Activated naive CD8-positive, alpha-beta T cell treated with anti-CD3 and anti-CD28 coated beads, Interleukin-2, amount 10 ng/mL, durations not matched to agents 7 days and 5 days (primary cell): Measurements from ENCODE around the gene PET117. TPM values are rescaled to one million over a fixed set of nuclear protein-coding genes. Genes with fewer than 3 reads are reported as not detected.
"Not testable (repeated sequence)": the region's sequence is repeated elsewhere in the genome, so short reads cannot be mapped to it uniquely, and the experiment has no call there.

Source experiments
- ATAC-seq: fragments of 150-1000 bp; cut with Tn5 transposase; one replicate; pipeline ENCODE4 v1.10.0; 2021; ENCODE audit warnings: low read depth, moderate library complexity
- POLR2A ChIA-PET: fragments of 350-600 bp; sonication (Branson Sonifier 250); formaldehyde crosslinking; loops from one replicate; lab custom pipeline; 2021; ENCODE audit warnings: antibody characterized with exemption; lab: Charles Lee
- DNase-seq: peaks from one replicate; pipeline ENCODE4 v3.0.0; 2021
- H3K27ac Mint-ChIP-seq: one replicate; pipeline ENCODE4 v1.8.0; 2022; ENCODE audit warnings: mild to moderate bottlenecking, mixed read lengths
- H3K27me3 Mint-ChIP-seq: one replicate; pipeline ENCODE4 v1.8.0; 2022; ENCODE audit warnings: mild to moderate bottlenecking, moderate library complexity, mixed read lengths
- H3K36me3 Mint-ChIP-seq: one replicate; pipeline ENCODE4 v1.8.0; 2021; ENCODE audit warnings: mild to moderate bottlenecking, mixed read lengths
- H3K4me1 Mint-ChIP-seq: one replicate; pipeline ENCODE4 v1.8.0; 2021; ENCODE audit warnings: mixed read lengths
- H3K4me3 Mint-ChIP-seq: one replicate; pipeline ENCODE4 v1.8.0; 2022; ENCODE audit warnings: mild to moderate bottlenecking, moderate library complexity, mixed read lengths
- H3K9me3 Mint-ChIP-seq: one replicate; pipeline ENCODE4 v1.8.0; 2021; ENCODE audit warnings: mixed read lengths
- total RNA-seq, 2 experiments: library from RNA; stranded (reverse); gene quantifications; one replicate each; pipeline ENCODE4 v1.2.3, GENCODE V29; 2021

The PET117 gene
- total RNA-seq, 2 experiments from 2014 or later = 13.1 to 15.7 TPM

- peaks cover 55% of the 10 kb centered on the region for H3K36me3 Mint-ChIP-seq
Measured at GRCh38 chr20:18172379-18172778, 34.7 kb downstream of the PET117 start.

DNA sequence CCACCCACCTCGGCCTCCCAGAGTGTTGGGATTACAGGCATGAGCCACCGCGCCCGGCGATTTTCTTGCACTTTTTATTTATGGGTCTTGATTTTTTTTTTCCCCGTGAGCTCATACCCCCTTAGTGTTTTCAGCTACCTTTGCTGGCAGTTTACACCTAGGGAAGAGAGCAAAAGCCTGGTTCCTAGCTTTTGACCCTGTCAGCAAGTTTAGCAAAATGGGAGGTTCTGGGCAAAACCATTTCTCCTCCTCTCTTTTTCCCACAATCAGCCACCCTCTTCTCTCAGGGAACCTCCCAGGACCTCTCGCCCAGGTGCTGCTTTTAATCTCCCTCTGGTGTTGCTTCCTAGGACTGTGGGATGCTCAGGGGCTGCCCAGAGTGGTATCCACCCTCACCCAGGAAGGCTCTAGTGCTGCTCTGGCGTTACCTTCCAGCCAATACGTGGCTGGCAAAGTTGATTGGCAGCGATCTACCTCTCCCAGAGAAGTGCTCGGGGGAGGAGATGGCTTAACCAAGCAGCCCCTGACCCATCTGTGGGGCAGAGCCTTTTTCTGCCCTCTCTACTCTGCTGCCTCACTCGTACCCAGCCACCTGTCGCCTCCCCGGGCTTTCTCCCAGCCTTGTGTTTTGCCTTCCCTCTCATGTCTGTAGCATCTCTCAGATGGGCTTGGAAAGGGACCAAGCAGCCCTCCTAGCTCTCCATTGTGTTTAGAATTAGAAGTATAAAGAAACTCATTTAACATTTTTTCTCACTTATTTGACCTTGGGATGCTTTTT, 37.4 kb downstream of the PET117 start:
- Mint-ChIP-seq H3K4me1 (no peaks in the 10 kb centered on the region), H3K27me3 (no peaks in the 10 kb centered on the region), H3K27ac (no peak overlapping the region), H3K36me3 (peaks cover 58% of the 10 kb centered on the region), H3K4me3 (no peak overlapping the region), H3K9me3 (peaks cover 8% of the 10 kb centered on the region)
- POLR2A ChIA-PET = no interaction called here
- DNase-seq (no peak), ATAC-seq (no peak)

More at GRCh38 chr20:18172379-18172778, 34.7 kb downstream of the PET117 start:
- Mint-ChIP-seq H3K9me3 (peaks cover 3% of the 10 kb centered on the region), H3K4me3 (no peak overlapping the region), H3K4me1 (peaks cover 2% of the 10 kb centered on the region), H3K27me3 (no peaks in the 10 kb centered on the region), H3K27ac (no peak overlapping the region)
- DNase-seq (no peak), ATAC-seq (no peak)
- POLR2A ChIA-PET = no interaction called here

DNA sequence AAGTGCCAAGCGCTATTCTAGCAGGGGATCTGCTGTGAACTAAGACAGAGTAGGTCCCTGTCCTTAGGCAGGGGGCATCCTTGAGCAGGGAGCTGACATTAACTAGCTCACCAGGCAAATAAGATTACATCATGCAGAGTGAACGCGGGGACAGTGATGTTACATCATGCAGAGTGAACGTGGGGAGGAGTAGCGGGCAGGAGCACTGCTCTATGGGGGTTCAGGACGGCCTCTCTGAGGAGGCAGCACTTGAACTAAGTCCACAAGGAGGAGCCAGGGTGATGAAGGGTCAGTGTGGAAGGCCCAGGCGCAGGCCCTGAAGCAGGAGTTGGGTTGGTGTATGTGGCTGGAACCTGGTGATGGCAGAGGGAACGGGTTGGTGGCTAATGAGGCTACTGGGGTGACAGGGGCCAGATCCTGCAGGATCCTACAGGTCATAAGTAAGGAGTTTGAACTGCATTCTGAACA, 38.7 kb downstream of the PET117 start:
- no peaks in the 10 kb centered on the region for H3K27me3 Mint-ChIP-seq
- DNase-seq = no peak
- ATAC-seq = no peak
- no peak overlapping the region for H3K4me3 Mint-ChIP-seq
- POLR2A ChIA-PET = no interaction called here
- peak overlapping the region; percentile 3 for H3K27ac Mint-ChIP-seq
- H3K4me1 Mint-ChIP-seq = no peaks in the 10 kb centered on the region
- peaks cover 57% of the 10 kb centered on the region for H3K36me3 Mint-ChIP-seq
- H3K9me3 Mint-ChIP-seq = peaks cover 11% of the 10 kb centered on the region

- H3K4me3 Mint-ChIP-seq, POLR2A ChIA-PET, DNase-seq, H3K4me1 Mint-ChIP-seq, H3K27ac Mint-ChIP-seq, ATAC-seq, H3K27me3 Mint-ChIP-seq: not testable (repeated sequence)
- H3K9me3 Mint-ChIP-seq = peaks cover 11% of the 10 kb centered on the region
- peaks cover 58% of the 10 kb centered on the region for H3K36me3 Mint-ChIP-seq
Measured at GRCh38 chr20:18180366-18180765, 42.7 kb downstream of the PET117 start.

DNA sequence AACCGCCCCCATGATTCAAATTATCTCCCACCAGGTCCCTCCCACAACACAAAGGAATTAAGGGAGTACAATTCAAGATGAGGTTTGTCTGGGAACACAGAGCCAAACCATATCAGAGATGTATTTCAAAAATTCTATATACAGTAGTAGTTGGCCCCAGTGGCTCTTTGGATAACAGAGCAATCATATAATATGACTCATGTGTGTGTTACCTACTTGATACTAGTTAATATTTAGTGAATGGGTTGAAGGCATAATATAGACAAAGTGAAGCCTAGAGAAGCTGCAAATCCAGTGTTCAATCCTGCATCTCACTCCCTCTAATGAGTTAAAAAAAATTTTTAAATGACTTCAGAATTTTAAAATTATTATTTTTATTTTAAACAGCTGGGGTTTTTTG, 43.2 kb downstream of the PET117 start:
- DNase-seq (no peak), ATAC-seq (no peak)
- peaks cover 11% of the 10 kb centered on the region for H3K9me3 Mint-ChIP-seq
- peaks cover 57% of the 10 kb centered on the region for H3K36me3 Mint-ChIP-seq
- H3K4me3 Mint-ChIP-seq = no peak overlapping the region
- no peaks in the 10 kb centered on the region for H3K27me3 Mint-ChIP-seq
- POLR2A ChIA-PET = no interaction called here
- no peaks in the 10 kb centered on the region for H3K4me1 Mint-ChIP-seq
- no peak overlapping the region for H3K27ac Mint-ChIP-seq

DNA sequence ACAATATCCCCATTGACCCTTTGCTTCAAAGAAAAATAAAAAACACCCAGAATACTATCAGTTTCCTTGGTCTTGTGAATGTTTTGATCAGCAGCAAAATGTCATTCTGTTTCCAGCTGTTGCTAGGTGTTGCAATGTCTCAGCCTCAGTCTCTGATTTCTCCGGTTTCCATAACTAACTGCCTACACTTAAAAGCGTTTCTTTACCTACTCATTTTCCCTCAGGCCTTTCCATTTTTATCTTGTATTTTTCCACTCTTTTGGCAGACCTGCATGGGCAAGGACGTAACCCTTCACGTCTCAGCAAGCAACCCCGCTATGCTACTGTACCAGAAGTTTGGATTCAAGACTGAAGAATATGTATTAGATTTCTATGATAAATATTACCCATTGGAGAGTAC, 49.4 kb downstream of the PET117 start:
- peaks cover 18% of the 10 kb centered on the region for H3K4me1 Mint-ChIP-seq
- peaks cover 27% of the 10 kb centered on the region for H3K36me3 Mint-ChIP-seq
- H3K9me3 Mint-ChIP-seq = no peaks in the 10 kb centered on the region
- no peak overlapping the region for H3K27ac Mint-ChIP-seq
- POLR2A ChIA-PET = no interaction called here
- DNase-seq (no peak), ATAC-seq (no peak)
- H3K4me3 Mint-ChIP-seq = no peak overlapping the region
- no peaks in the 10 kb centered on the region for H3K27me3 Mint-ChIP-seq

DNA sequence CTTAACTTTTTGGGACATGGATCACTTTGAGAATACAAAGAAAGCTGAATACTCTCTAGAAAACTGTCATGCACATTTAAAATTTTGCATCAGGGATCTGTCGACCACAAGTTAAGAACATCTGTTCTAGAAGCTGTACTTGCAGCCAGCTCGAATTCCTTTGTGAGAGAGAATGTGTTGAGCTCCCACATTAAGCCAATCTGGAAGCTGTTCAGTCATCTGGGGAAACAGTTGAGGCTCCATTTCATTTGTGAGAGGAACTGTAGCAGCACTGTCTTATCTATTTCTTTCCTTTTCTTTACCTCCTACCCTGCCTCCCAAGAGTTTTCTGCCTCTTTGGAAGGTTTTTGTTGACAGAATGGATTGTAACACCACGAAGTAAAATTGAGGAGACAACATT, 50.8 kb downstream of the PET117 start:
- H3K4me3 Mint-ChIP-seq = no peak overlapping the region
- POLR2A ChIA-PET = no interaction called here
- H3K9me3 Mint-ChIP-seq = no peaks in the 10 kb centered on the region
- ATAC-seq = no peak
- H3K27me3 Mint-ChIP-seq = no peaks in the 10 kb centered on the region
- no peak overlapping the region for H3K27ac Mint-ChIP-seq
- DNase-seq = no peak
- peaks cover 18% of the 10 kb centered on the region for H3K4me1 Mint-ChIP-seq
- peaks cover 18% of the 10 kb centered on the region for H3K36me3 Mint-ChIP-seq

GRCh38 chr20:18190338-18191233, 52.9 kb downstream of the PET117 start:
- Mint-ChIP-seq H3K4me1 (peaks cover 18% of the 10 kb centered on the region), H3K4me3 (no peak overlapping the region), H3K9me3 (no peaks in the 10 kb centered on the region), H3K36me3 (peaks cover 12% of the 10 kb centered on the region), H3K27me3 (no peaks in the 10 kb centered on the region), H3K27ac (peak overlapping the region; percentile 64)
- POLR2A ChIA-PET = no interaction called here
- DNase-seq (no peak), ATAC-seq (peak; percentile 50)

DNA sequence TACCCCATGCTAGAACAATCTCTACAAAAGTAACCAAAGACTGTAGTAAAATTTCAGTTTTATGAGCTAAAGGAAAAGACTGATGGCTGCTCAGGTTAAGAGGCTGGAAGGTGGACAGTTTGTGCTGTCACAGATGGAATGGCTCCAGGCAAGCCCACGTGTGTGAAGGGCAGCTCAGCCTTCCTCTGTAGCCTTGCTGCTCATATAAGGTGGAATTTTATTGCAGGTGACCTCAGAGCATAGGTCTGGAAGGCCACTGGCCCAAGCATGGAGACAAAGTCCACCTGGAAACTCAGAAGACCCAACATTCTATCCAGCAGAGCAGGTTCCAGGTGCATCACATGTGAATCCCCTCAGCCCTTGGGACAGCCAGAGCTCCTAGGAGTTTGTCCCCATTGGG, 53.6 kb downstream of the PET117 start:
- DNase-seq = no peak
- no peak for ATAC-seq
- Mint-ChIP-seq H3K36me3 (peaks cover 7% of the 10 kb centered on the region), H3K4me3 (no peak overlapping the region), H3K27ac (no peak overlapping the region), H3K9me3 (no peaks in the 10 kb centered on the region), H3K4me1 (peaks cover 18% of the 10 kb centered on the region), H3K27me3 (no peaks in the 10 kb centered on the region)
- POLR2A ChIA-PET = no interaction called here

Other genes with a start within 250 kb of the PET117 start
- 100 to 1,000 TPM; 127 to 131 TPM for gene SNX5, start 169.1 kb upstream of the PET117 start, total RNA-seq
- 10 to 100 TPM; 32.2 to 37.5 TPM for gene MGME1, start 168.8 kb upstream of the PET117 start, total RNA-seq
- gene OVOL2, start 79.9 kb upstream of the PET117 start, total RNA-seq = not detected
- 10 to 100 TPM; 17.7 to 18.0 TPM for gene KAT14, start within 50 bp of the PET117 start, total RNA-seq
- 1 to 10 TPM; 9.2 TPM for gene ZNF133, start 150.7 kb downstream of the PET117 start, total RNA-seq